ENCODE data around the gene OR2L8. TPM values are rescaled to one million over a fixed set of nuclear protein-coding genes. Genes with fewer than 3 reads are reported as not detected.

The OR2L8 gene
- total and polyA plus RNA-seq, 2 donors (not counting 1 experiment from before 2014, with no cell fraction given), result 0.17 TPM; not detected in 1

- no peak for DNase-seq (ENCODE audit: low read depth in 2 of 2)
- Histone ChIP-seq H4K20me1 (ENCODE audit: control insufficient read depth, extremely low read depth, insufficient read depth, low read length) (no peaks in the 10 kb centered on the region), H3K36me3 (ENCODE audit: control insufficient read depth, insufficient read depth, low read length) (no peaks in the 10 kb centered on the region), H2AFZ (ENCODE audit: low read length) (no peak overlapping the region), H3K27ac (ENCODE audit: insufficient read depth, low read length) (no peak overlapping the region), H3K4me2 (ENCODE audit: extremely low read depth, insufficient read depth, low read length) (no peak overlapping the region), H3K9me3 (ENCODE audit: control insufficient read depth, insufficient read depth, low read depth, low read length) (no peaks in the 10 kb centered on the region), H3K79me2 (ENCODE audit: control insufficient read depth, insufficient read depth, low read length) (no peaks in the 10 kb centered on the region), H3K9ac (ENCODE audit: insufficient read depth, low read length) (no peak overlapping the region), H3K4me1 (ENCODE audit: control insufficient read depth, extremely low read depth, insufficient read depth, low read length) (no peaks in the 10 kb centered on the region), H3K4me3 (replicated peaks in 1 of 4; ENCODE audit: control extremely low read depth in 1 of 4, insufficient read depth in 1 of 4, low read depth in 3 of 4, low read length in 4 of 4) (no peak overlapping the region), H3K27me3 (ENCODE audit: control insufficient read depth, insufficient read depth, low read length) (no peaks in the 10 kb centered on the region)
- no peak for TF ChIP-seq CTCF (conservative IDR thresholded peaks at IDR 0.05 in 1 of 2, IDR thresholded peaks at IDR 0.05 in 1 of 2; ENCODE audit: low read depth in 1 of 2, low read length in 2 of 2)
These were observed 34.9 kb upstream of the OR2L8 start for GRCh38 chr1:247913786-247914185.

GRCh38 chr1:247914941-247915662 lies 33.6 kb upstream of the OR2L8 start:
- H2AFZ ChIP-seq (ENCODE audit: low read length), result no peak overlapping the region
- H4K20me1 ChIP-seq (ENCODE audit: control insufficient read depth, extremely low read depth, insufficient read depth, low read length), result no peaks in the 10 kb centered on the region
- H3K36me3 ChIP-seq (ENCODE audit: control insufficient read depth, insufficient read depth, low read length), result no peaks in the 10 kb centered on the region
- H3K79me2 ChIP-seq (ENCODE audit: control insufficient read depth, insufficient read depth, low read length), result no peaks in the 10 kb centered on the region
- no peaks in the 10 kb centered on the region for H3K27me3 ChIP-seq (ENCODE audit: control insufficient read depth, insufficient read depth, low read length)
- H3K27ac ChIP-seq (ENCODE audit: insufficient read depth, low read length), result no peak overlapping the region
- no peak overlapping the region for H3K4me3 ChIP-seq (replicated peaks in 1 of 4; ENCODE audit: control extremely low read depth in 1 of 4, insufficient read depth in 1 of 4, low read depth in 3 of 4, low read length in 4 of 4)
- no peak overlapping the region for H3K9ac ChIP-seq (ENCODE audit: insufficient read depth, low read length)
- H3K4me2 ChIP-seq (ENCODE audit: extremely low read depth, insufficient read depth, low read length), result no peak overlapping the region
- TF ChIP-seq EZH2 (IDR thresholded peaks at IDR 0.05; ENCODE audit: low read length, missing control alignments) (no peak), CTCF (conservative IDR thresholded peaks at IDR 0.05 in 1 of 2, IDR thresholded peaks at IDR 0.05 in 1 of 2; ENCODE audit: low read depth in 1 of 2, low read length in 2 of 2) (no peak)
- no peaks in the 10 kb centered on the region for H3K4me1 ChIP-seq (ENCODE audit: control insufficient read depth, extremely low read depth, insufficient read depth, low read length)
- no peaks in the 10 kb centered on the region for H3K9me3 ChIP-seq (ENCODE audit: control insufficient read depth, insufficient read depth, low read depth, low read length)
- DNase-seq (ENCODE audit: low read depth in 2 of 2), result no peak

GRCh38 chr1:247919952-247920351 lies 28.7 kb upstream of the OR2L8 start, which contains the start of gene OR2T8:
Gene OR2T8 (plus strand): TSS chr1:247920252. CDS start chr1:247921018, 766 bp downstream.
- TF ChIP-seq EZH2 (IDR thresholded peaks at IDR 0.05; ENCODE audit: low read length, missing control alignments), result no peak
- no peak for TF ChIP-seq CTCF (conservative IDR thresholded peaks at IDR 0.05 in 1 of 2, IDR thresholded peaks at IDR 0.05 in 1 of 2; ENCODE audit: low read depth in 1 of 2, low read length in 2 of 2)
- no peaks in the 10 kb centered on the region for H3K9me3 ChIP-seq (ENCODE audit: control insufficient read depth, insufficient read depth, low read depth, low read length)
- no peak within 1 kb of the TSS for H3K4me3 ChIP-seq (replicated peaks in 1 of 4; ENCODE audit: control extremely low read depth in 1 of 4, insufficient read depth in 1 of 4, low read depth in 3 of 4, low read length in 4 of 4)
- DNase-seq (ENCODE audit: low read depth in 2 of 2), result no peak
- no peaks in the 10 kb centered on the region for H3K4me1 ChIP-seq (ENCODE audit: control insufficient read depth, extremely low read depth, insufficient read depth, low read length)
- H3K4me2 ChIP-seq (ENCODE audit: extremely low read depth, insufficient read depth, low read length), result no peak within 1 kb of the TSS
- no peaks in the 10 kb centered on the region for H3K36me3 ChIP-seq (ENCODE audit: control insufficient read depth, insufficient read depth, low read length)
- H3K27ac ChIP-seq (ENCODE audit: insufficient read depth, low read length), result no peak within 1 kb of the TSS
- H2AFZ ChIP-seq (ENCODE audit: low read length), result no peak within 1 kb of the TSS
- H3K79me2 ChIP-seq (ENCODE audit: control insufficient read depth, insufficient read depth, low read length), result no peaks in the 10 kb centered on the region
- no peak within 1 kb of the TSS for H3K9ac ChIP-seq (ENCODE audit: insufficient read depth, low read length)
- no peaks in the 10 kb centered on the region for H3K27me3 ChIP-seq (ENCODE audit: control insufficient read depth, insufficient read depth, low read length)
- no peaks in the 10 kb centered on the region for H4K20me1 ChIP-seq (ENCODE audit: control insufficient read depth, extremely low read depth, insufficient read depth, low read length)

Measured in fibroblast of lung (primary cell).